Measurements from ENCODE around the gene VPS9D1. TPM values are rescaled to one million over a fixed set of nuclear protein-coding genes. Genes with fewer than 3 reads are reported as not detected.

VPS9D1 gene
- total and polyA plus RNA-seq, 2 of the 4 experiments (the other 2 are of a cell fraction), result 1.8 to 20.3 TPM

DNA sequence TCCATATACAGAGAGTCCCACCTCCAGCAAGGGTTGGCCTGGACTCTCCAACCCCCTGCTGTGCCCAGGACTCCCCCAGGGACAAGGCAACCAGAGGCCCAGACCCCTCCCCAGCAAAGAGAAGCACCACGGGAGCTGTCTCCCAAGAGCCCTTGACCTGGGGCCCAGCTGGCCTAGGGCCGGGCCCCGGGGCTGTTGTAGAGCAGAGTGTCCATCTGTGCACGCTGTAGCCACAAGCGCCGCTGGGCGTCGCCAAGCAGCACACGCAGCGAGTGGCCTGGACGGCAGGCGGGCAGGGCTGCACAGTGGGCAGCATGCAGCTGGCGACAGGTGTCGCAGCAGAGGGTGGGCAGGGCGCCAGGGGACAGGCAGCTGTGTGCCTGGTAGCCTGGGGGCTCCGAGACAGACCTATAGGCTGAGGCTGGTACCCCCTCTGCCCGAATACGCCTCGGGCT is 23.5 kb downstream of the VPS9D1 start:
- Histone ChIP-seq H3K9me3 (ENCODE audit: control insufficient read depth, insufficient read depth, low read length) (no peaks in the 10 kb centered on the region), H4K8ac (ENCODE audit: low read depth in 2 of 2, low read length in 2 of 2) (no peak overlapping the region), H4K91ac (ENCODE audit: insufficient read depth, low read depth, low read length) (no peak overlapping the region), H2BK5ac (ENCODE audit: low read depth, low read length, poor library complexity, severe bottlenecking) (no peak overlapping the region), H3K79me1 (ENCODE audit: low read depth in 1 of 2, low read length in 2 of 2) (peaks cover 5 to 20% of the 10 kb centered on the region in 2 experiments; a peak in 2 of 4 replicates), H3K9me1 (ENCODE audit: insufficient read depth, low read length) (no peaks in the 10 kb centered on the region), H3K9ac (ENCODE audit: low read depth, low read length) (no peak overlapping the region), H3K56ac (ENCODE audit: extremely low read depth, insufficient read depth, low read length) (no peak overlapping the region), H2AK5ac (ENCODE audit: low read depth, low read length) (no peak overlapping the region), H3K23ac (ENCODE audit: low read depth, low read length) (no peak overlapping the region), H4K5ac (ENCODE audit: low read depth, low read length) (no peak overlapping the region), H2BK20ac (ENCODE audit: low read depth, low read length) (no peak overlapping the region), H2BK15ac (ENCODE audit: low read depth, low read length) (no peak overlapping the region), H2BK120ac (ENCODE audit: low read depth, low read length) (no peak overlapping the region), H3K36me3 (ENCODE audit: control insufficient read depth, insufficient read depth, low read length) (peaks cover 35% of the 10 kb centered on the region), H3K4me2 (ENCODE audit: low read depth, low read length) (no peak overlapping the region), H3K14ac (replicated peaks; ENCODE audit: low read depth, low read length) (no peak overlapping the region), H3K4me3 (ENCODE audit: insufficient read depth, low read depth, low read length) (no peak overlapping the region), H3K27me3 (ENCODE audit: control insufficient read depth, insufficient read depth, low read length) (no peaks in the 10 kb centered on the region), H4K20me1 (ENCODE audit: insufficient read depth, low read length) (peaks cover 32% of the 10 kb centered on the region), H2AK9ac (replicated peaks; ENCODE audit: low read depth, low read length, poor library complexity) (no peak overlapping the region), H2AFZ (replicated peaks; ENCODE audit: low read length, poor library complexity) (no peak overlapping the region), H3K27ac (ENCODE audit: insufficient read depth, low read length) (no peak overlapping the region), H3K18ac (ENCODE audit: low read depth, low read length) (no peak overlapping the region), H3K4me1 (ENCODE audit: control insufficient read depth, insufficient read depth, low read length) (peaks cover 9% of the 10 kb centered on the region), H3K4ac (ENCODE audit: low read depth, low read length) (no peak overlapping the region)
- intact Hi-C loops (cut with micrococcal nuclease), result no loop called here
- 99% methylated on average over 14 of the region's 19 CpGs; no CpG with 5 or more reads in 1 of the 2 experiments for WGBS, 2 experiments (ENCODE audit: extremely low coverage in 2 of 2, insufficient read length in 1 of 2)
- ChIA-PET POLR2A (ENCODE audit: unreplicated experiment) (no interaction called here), CTCF (no interaction called here)
- ATAC-seq (ENCODE audit: low read depth), result no peak
- BruUV-seq (replicated peaks), result no TSS peak
- in situ Hi-C loops (cut with MboI; ENCODE audit: low sequenced_read_pairs), result no loop called here
- DNase-seq, result no peak
- no peak for TF ChIP-seq CEBPB (IDR thresholded peaks at IDR 0.05; ENCODE audit: low read depth, low read length)
- TF ChIP-seq MAZ (IDR thresholded peaks at IDR 0.05; ENCODE audit: borderline replicate concordance, low read depth, low read length), result no peak
- no peak for TF ChIP-seq RFX5 (IDR thresholded peaks at IDR 0.05; ENCODE audit: low read depth, low read length)
- TF ChIP-seq FOS (IDR thresholded peaks at IDR 0.05; ENCODE audit: low read depth, low read length), result no peak
- no peak for TF ChIP-seq RAD21 (IDR thresholded peaks at IDR 0.05; ENCODE audit: low read length)
- TF ChIP-seq NFE2L2 (IDR thresholded peaks at IDR 0.05; ENCODE audit: low read depth, low read length), result no peak
- TF ChIP-seq RCOR1 (IDR thresholded peaks at IDR 0.05; ENCODE audit: insufficient replicate concordance, low read length), result no peak
- TF ChIP-seq BHLHE40 (IDR thresholded peaks at IDR 0.05; ENCODE audit: low read depth, low read length), result no peak
- TF ChIP-seq, protein P1, sequence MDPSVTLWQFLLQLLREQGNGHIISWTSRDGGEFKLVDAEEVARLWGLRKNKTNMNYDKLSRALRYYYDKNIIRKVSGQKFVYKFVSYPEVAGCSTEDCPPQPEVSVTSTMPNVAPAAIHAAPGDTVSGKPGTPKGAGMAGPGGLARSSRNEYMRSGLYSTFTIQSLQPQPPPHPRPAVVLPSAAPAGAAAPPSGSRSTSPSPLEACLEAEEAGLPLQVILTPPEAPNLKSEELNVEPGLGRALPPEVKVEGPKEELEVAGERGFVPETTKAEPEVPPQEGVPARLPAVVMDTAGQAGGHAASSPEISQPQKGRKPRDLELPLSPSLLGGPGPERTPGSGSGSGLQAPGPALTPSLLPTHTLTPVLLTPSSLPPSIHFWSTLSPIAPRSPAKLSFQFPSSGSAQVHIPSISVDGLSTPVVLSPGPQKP (IDR thresholded peaks at IDR 0.05; ENCODE audit: borderline replicate concordance, low read depth, low read length), result no peak
- TF ChIP-seq, protein P2, sequence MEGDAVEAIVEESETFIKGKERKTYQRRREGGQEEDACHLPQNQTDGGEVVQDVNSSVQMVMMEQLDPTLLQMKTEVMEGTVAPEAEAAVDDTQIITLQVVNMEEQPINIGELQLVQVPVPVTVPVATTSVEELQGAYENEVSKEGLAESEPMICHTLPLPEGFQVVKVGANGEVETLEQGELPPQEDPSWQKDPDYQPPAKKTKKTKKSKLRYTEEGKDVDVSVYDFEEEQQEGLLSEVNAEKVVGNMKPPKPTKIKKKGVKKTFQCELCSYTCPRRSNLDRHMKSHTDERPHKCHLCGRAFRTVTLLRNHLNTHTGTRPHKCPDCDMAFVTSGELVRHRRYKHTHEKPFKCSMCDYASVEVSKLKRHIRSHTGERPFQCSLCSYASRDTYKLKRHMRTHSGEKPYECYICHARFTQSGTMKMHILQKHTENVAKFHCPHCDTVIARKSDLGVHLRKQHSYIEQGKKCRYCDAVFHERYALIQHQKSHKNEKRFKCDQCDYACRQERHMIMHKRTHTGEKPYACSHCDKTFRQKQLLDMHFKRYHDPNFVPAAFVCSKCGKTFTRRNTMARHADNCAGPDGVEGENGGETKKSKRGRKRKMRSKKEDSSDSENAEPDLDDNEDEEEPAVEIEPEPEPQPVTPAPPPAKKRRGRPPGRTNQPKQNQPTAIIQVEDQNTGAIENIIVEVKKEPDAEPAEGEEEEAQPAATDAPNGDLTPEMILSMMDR (conservative IDR thresholded peaks at IDR 0.05; ENCODE audit: low read depth, low read length), result no peak
- TF ChIP-seq POLR2A (IDR thresholded peaks at IDR 0.05; ENCODE audit: low read depth, low read length), result no peak
- TF ChIP-seq CHD1 (IDR thresholded peaks at IDR 0.05; ENCODE audit: low read depth, low read length), result no peak
- TF ChIP-seq, protein P3, sequence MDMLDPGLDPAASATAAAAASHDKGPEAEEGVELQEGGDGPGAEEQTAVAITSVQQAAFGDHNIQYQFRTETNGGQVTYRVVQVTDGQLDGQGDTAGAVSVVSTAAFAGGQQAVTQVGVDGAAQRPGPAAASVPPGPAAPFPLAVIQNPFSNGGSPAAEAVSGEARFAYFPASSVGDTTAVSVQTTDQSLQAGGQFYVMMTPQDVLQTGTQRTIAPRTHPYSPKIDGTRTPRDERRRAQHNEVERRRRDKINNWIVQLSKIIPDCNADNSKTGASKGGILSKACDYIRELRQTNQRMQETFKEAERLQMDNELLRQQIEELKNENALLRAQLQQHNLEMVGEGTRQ (IDR thresholded peaks at IDR 0.05; ENCODE audit: low read depth, low read length), result no peak
- TF ChIP-seq MAFK (IDR thresholded peaks at IDR 0.05; ENCODE audit: low read depth, low read length), result no peak
- no peak for TF ChIP-seq SMC3 (IDR thresholded peaks at IDR 0.05; ENCODE audit: low read depth, low read length)
- no peak for TF ChIP-seq MXI1 (IDR thresholded peaks at IDR 0.05; ENCODE audit: borderline replicate concordance, low read depth, low read length)
- dilution Hi-C loops (cut with HindIII; ENCODE audit: low sequenced_read_pairs, unreplicated experiment), result no loop called here

All from IMR-90 (cell line).